MV-4-11 (cell line): ENCODE data around the gene ACTN4.

Experiments used
- DNase-seq: peaks from one replicate; lab custom pipeline; 2025; lab: John Stamatoyannopoulos, UW

ACTN4 gene

DNA sequence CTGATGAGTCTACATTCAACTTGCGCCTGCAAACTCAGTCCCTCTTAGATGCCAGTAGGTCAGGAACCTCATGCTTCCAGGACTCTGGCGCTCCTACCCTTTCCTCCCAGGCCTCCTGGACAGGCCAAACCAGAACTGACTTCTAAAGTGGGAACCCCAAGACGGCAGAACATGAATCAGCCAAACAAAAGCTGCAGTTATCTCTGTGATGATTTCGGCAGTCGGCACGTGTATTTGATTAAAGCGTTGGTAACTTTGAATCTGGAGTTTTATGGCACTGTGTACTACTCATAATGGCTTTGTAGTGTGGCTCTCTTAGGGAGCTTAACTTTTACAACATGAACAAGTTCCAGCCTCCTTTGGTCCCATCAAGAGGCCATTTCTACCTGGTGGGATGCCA is 13.7 kb downstream of the ACTN4 start:
- no peak for DNase-seq

DNA sequence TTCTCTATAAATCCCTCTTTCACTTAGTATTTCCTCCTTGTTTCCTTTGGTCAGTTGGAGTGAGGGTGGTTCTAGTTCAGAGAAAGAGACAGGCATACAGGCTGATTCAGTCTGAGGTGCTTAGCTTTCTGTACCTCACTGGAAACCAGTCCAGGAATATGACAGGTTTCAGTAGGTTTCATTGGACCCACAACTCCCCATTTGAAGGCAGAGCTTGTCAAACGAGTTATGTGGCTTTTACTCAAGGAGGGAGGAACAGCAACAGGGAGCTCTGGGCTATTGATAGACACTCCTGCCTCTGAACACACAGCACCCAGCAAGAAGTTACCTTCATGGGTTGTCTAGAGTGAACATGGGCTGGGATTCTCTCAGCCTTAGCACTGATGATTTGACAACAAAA is 14.5 kb downstream of the ACTN4 start:
- no peak for DNase-seq

DNA sequence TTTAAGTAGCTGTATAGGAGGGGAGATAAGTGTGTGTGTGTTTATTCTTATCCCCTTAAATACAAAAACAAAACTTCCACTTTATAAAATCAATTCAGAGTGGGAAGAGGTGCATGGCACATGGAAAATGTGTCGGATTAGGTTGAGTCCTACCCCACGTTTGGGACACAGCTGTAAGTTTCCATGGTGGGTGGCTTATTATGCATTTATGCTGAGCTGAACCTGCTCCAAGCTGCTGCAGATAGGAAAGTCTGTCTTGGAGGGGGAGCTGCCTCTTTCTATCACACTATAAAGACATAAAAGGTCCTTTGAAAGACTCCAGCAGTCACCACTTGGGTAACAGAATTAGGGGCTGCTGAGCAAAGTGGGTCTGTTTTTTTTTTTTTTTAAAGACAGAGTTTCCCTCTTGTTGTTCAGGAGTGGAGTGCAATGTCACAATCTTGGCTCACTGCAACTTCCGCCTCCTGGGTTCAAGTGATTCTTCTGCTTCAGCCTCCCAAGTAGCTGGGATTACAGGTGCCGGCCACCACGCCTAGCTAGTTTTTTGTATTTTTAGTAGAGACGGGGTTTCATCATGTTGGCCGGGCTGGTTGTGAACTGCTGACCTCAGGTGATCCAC is 15.2 kb downstream of the ACTN4 start:
- DNase-seq, result no peak

DNA sequence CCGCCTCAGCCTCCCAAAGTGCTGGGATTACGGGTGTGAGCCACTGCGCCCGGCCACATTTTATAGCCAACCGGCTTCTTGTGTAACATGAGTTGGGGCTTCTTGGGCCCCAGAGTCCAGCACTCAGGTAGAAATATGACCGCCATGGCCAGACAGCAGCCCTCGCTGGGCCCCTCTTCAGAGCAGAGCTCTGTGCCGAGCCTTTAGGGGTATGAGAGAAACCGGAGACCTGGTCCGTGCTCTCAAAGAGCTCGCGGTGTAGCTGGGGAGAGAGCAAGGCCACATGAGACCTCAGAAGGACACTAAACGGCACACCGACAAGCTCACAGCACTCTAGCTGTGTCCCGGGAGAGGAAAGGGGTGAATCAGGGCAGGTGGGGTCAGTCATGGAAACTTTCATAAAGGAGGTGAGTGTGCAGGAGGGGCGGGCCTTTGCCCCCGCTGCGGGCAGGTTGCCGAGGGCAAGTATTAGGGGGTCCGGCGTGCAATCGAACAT is 15.8 kb downstream of the ACTN4 start:
- no peak for DNase-seq

DNA sequence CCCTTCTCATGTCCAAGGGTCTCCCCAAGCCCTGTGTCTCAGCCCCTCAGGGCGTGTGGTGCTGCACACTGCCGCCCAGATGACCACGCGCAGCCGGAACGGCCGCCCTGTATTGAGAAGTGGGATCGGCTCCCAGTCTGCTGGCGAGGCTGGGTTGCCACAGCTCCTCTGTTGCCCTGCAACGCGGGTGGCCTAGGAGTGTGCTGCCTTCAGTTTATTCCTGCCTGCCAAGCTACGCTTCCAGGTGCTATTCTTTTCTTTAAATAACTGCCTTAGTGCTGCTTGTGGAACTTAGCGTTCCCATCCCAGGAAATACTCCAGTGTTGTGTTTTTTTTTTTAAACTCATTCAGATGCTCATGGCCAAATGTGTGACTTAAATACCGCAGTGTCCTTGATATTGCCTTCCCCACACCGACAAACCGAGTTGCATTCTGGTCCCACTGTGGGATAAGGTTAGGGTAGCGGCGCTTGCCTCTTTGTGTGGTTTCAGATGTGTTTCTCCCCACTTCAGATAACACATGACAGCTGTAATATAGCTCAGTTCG is 16.6 kb downstream of the ACTN4 start:
- DNase-seq, result no peak

DNA sequence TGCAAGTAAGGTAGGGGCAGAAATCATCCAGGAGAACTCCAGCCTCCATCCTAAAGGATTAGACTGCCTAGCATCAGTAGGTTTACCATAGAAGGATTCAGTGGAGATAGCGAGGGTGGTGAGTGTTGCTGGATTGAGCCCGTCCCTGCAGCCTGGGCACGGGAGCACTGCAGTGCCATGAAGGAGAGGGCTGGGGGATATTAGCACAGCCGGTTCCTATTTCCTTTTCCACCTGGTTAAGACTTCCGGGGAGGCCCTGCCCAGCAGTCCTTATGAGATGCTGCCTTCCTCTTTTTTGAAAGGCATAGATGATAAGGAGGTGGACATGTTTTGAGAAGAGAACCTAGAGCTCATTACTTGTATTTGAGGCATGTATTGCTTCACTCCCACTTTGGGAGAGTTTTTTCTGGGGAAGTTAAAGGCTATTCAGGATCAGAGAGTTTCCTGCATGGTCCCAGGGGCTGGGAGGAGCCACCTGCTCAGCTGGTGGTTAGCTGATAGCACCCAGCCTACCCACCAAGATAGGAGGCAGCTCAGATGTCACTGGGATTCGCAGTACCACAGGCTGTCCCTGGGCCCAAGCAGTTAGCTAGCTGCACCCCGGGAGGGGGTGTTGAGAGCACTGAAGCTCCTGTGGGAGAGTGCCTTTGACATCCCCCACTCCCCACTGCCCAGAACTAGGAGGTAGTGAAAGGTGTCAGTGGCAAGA is 17.2 kb downstream of the ACTN4 start:
- DNase-seq, result peak; percentile 93

DNA sequence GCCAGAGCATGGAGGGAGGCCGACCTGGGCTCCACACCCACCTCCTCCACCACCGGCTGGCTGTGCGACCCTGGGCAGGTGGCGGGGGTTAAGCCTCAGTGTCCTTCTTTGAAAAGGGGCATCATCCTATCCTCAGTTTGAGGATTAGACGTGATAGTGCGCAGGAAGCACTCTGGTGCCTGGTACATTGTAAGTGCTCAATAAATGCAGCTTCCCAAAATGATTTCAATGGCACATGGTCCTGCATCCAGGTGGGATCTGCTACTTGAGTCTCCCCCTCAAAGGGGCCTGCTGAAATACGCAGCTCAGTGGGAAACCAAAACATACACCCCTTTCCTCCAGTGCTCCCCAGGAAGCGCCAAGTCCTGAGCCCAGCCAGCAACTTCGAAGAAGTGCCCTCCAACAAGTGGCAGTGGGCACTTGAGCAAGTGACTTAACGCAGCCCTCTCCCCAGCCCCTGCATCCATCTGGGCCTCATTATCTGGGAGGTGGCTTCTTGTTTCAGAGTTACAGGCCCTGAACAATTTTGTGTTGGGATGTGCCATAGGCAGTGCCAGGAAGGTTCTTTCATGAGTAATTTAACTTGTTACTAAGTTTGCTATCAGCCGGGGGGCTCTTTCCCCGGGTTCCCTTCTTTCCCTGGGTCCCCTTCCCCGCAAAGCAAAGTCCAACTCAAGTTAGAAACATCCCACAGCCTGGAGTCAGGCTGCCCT is 17.9 kb downstream of the ACTN4 start:
- no peak for DNase-seq

DNA sequence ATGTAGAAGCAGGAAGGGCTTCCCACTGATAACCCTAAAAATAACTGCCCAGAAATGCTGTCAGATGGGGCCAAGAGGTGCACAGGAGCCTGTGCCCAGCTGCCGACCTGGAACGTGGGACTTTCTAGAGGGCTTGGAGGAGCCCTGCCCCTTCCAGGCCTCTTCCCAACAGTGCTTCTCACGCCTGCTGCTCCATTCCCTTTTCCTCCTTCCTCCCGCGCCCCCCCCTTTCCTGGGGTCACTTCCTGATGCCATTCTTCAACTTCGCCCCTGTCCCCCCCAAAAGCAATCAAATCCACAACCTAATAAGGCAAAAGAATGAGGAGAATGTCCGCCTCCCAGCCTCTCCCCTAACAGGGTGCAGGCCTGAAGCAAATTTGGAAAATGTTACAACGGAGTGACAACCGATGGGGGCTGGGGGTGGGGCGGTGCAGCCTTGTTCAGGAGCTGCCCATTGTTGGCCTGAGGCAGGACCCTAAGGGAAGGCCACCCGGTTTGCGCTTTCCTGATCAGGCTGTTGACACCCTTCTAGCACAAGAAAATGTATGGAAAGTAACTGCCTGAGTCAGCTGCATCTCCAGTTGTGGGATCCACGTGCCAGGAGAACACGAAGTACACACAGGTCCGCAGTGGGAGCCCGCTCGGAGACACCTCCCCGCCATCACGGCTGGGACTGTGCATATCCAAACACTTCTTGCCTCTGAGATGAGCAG is 18.7 kb downstream of the ACTN4 start:
- no peak for DNase-seq

DNA sequence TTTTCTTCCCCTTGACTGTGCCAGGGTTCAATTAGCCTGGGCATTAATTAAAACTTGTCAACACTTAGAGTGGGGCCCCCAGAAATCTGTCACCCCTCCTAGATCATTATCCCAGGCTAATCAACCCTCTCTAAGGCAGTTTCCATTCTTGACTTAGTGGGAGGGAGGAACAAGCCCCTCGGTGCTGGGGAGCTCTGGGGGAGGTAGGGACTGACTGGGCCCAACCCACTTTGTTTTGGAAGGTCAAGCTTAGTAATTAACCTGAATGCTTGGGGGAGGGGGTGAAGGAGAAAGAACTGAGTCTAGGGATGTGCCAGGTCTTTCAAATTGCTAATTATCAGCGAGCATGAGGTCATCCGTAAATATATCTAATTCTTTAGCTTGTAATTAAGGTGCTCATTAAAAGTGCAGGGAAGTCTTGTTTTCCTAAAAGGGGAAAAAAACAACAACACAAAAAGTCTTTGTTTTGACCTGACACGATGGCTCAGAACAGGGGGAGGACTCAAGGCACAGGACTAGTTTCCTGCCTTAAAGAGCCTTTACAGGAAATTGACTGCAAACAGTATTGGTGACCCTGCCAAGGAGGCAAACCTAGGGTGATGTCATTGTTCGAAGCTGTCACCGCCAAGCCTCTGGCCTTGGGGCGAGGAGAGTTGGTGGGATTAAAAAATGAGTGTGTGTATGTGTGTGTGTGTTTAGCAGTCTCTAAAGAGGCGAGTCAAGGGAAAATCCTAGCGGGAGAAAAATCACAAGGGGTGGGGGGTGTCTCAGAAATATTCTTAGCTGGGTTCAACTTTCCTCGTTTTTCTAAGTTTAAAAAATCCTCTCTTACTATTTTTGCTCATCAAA is 19.4 kb downstream of the ACTN4 start:
- DNase-seq, result peak; percentile 80

DNA sequence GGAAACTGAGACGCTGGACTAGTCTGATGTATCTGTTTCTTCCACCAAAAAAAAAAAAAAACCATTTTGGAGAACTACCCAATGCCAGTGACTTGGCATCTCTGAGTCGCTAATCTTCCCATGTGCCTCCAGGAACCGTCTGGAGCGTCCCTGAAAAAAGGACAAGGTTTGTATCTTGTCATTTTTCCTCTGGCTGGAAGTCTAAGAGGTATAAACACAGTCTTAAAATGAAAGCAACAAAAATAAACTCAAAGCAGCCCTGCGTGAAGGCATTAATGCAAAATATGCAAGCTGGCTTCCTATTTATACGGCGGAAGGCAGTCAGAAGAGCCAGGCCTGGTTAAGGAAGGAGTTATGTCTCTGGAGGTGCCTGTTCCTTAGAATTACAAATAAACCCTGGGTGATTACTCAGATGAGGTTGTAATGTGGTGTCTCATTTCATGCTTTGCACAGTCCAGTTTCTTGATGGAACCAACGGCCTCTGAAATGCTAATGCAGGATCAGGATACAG is 20.3 kb downstream of the ACTN4 start:
- no peak for DNase-seq

DNA sequence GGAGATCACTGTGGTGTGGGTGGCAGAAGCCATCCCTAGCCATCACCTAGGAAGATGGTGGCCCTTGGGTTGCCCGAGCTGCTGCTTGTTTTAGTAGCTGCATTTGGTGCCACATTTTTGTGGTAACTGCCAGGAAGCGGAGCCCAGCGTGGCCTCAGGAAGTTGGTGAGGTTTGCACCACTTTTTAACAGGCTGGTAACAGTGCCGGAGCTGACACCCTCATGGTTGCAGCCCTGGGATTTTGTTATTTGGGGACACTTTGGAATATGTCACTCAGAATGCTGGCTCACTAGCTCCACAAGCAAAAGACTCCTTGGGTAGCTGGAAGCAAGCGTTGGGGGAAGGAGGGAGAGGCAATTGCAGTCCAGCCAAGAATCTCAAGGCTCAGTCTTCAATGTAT is 22.1 kb downstream of the ACTN4 start:
- peak; percentile 60 for DNase-seq

DNA sequence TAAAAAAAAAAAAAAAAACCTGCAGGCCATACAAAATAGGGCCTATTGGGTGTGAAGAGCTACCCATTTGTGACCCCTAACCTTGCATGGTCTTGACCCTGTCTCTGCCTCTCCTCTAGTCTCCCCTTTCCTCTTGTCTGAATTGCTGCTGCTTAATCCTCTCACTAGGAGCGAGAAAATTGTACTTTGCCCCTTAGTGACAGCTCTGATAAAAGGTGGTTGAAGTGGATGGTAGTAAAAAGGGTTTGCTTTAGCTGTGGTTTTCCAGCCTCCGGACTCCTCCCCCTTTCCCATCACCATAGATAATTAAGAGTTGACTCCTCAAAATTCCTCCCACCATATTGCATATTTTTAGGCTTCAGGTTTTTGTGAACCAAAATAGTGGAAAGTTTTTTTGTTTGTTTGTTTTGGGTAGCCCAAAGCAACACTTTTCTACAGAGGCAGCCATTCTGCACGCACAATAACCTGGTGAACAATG is 23.5 kb downstream of the ACTN4 start:
- no peak for DNase-seq

DNA sequence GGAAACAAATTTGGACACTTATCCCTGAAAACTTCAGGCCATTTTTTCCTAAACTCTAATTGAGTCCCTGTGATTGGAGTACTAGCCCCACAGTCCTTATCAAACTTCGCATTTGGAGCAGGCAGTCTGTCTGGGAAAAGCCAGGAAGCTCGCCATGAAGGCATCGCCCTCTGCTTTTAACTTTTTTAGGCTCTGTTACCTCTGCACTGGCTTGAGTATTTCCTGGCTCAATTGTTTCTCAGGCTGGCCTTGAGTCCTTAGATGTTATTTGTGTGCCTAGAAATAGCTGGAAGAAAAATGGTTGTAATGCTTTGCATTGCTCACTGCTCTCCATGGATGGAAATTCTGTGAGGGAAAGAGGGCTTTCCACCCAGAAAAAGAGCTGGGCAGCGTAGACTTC is 24.2 kb downstream of the ACTN4 start:
- DNase-seq, result no peak

DNA sequence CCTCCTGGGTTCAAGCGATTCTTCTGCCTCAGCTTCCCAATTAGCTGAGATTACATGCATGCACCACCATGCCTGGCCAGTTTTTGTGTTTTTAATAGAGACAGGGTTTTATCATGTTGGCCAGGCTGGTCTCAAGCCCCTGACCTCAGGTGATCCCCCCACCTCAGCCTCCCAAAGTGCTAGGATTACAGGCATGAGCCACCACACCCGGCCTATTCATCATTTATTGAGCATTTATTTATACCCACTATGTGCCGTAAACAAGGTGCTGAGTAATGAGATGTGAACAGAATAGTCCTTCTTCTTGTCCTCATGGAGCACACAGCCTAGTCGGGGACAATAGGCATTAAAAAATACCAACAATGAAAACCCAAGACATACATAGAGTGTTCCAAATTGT is 25.6 kb downstream of the ACTN4 start:
- no peak for DNase-seq

DNA sequence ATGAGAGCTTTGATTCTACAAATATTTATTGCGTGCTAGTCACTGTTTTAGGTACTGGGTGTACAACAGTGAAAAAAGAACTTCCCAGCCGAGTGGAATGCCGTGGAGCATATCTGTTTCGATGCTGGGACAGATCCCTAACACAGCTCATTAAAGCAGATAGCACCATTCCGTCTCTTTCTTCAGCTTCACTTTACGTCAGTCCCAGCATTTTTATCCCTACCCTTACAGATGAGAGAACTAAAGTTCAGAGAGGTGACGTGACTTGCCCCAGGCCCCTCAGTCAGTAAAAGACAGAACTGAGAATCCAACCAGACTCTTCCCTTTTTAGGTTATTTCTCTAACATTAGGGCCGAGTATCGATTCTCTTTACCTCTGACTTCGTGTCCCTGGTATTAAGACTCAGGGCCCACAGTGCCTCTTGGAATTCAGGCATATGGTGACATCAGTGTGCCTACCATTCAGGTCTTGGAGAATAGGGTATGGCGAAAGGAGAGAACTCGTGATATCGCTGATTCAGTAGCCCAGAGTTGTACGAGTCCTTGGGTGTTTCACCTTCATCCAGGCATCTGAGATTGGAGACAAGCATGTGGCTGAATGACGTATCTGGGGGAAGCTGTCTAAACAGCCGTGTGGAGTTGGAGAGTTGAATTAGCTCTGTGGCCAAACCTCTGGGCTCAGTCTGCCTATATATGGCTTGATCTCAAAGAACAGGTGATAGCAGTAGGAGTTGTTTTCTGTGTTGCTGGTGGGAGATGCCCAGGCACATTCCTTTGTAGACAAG is 27.1 kb downstream of the ACTN4 start:
- DNase-seq, result peak; percentile 87

DNA sequence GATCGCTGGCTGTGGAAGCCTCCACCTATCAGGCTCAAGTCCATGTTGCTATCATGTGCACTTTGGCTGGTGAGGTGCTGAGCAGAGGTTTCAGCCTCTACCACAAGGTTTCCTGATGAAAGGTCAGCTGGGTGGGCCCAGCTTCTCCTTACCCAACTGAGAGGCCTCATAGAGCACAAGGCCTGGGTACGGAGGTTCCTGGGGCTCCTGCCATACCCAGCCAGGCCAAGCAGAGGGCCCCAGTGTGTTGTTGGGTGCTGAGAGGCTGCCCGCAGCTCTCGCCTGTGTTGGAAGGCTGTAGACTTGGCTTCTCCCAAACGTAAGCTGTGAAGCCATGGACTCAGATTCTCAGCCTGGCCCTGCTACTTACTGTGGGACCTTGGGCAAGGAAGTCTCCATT is 28.2 kb downstream of the ACTN4 start:
- no peak for DNase-seq

DNA sequence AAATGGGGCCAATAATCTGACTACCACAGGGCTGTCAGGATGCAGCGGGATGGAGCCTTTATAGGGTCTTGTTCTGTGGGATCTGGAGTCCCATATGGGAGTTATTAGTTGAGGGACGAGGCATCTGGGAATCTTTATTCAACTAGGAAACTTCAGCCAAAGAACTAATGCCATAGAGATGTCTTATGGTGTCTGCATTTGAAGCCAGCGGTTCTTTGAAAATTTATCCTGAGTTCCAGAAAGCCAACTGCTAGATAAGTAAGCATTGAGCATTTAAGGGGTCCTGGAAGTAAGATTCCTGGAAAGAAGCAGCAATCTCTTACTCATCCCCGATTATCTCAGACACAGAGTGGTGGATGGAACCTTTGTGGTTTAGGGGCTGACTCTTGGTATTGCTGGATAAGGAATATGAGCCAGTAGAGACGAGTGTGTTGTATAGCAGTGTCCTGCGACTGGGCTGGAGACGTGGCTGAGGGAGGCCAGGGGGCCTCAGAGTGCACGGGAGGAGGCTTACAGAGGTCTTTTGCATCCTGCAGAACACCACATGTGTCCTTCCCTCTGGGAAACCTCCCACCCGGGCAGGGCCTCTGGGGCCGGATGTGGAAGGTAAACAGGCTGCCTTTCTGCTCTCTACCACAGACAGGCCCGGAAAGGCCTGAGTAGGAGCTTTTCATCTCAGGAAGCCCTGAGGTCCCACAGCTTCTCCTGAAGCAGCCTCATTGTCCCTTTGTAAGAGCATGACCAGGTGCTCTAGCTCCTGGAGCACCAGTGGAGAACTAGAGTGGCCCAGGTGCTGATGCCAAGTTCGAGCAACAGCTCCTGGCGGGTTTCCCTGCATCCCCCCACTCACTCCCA is 28.8 kb downstream of the ACTN4 start:
- DNase-seq, result no peak

DNA sequence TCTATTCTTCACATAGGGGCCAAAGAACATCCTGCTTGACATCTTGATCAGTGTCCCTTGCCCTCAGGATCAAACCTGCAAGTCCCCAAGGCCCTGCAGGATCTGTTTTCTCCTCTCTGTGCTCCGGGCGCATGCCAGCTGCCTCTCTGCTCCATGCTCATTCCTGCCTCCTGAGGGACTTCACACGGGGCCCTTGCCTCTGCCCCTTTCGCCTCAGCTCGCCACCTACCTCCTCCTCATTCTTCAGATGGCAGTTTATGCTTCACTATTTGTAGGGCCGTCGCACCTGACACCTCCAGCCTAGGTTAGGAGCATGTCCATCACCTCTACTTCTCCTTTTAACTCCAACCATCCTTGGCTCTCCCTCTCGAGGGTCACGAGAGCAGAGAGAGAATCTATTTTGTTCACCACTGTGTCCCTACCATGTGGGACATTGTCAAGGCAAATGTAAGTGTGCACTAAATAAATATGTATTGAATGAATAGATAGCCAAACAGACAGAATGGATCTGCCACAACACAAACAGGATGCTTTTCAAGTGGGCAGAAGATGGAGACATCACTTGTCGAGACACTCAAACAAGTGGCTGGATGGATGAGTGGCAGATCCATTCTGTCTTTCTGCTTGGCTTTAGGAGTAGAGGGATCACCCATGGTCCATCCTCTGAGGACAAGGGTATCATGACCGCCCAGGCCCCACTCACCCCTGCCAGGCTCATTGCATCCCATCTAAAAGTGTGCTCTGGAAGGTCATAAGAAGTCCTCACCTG is 29.6 kb downstream of the ACTN4 start:
- no peak for DNase-seq
